Superior temporal gyrus (tissue), 1 donor: Measurements from ENCODE around the gene PIANP.
A peak's percentile ranks its signal among the peaks of the same experiment; 100 is the strongest.
"Not testable (repeated sequence)": the region's sequence is repeated elsewhere in the genome, so short reads cannot be mapped to it uniquely, and the experiment has no call there.

Experiments
- DNase-seq: peaks from one replicate; pipeline ENCODE4 v3.0.0-alpha.2; 2016; ENCODE audit errors: extremely low spot score

Gene PIANP

DNA sequence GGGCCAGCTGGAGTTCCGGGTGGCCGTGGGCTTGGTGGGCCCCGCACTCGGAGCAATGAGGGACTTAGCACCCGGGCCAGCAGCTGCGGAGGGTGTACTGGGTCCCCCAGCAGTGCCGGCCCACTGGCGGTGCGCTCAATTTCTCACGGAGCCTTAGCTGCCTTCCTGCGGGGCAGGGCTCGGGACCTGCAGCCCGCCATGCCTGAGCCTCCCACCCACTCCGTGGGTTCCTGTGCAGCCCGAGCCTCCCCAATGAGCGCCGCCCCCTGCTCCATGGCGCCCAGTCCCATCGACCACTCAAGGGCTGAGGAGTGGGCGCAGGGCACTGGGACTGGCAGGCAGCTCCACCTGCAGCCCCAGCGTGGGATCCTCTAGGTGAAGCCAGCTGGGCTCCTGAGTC lies 7.7 kb upstream of the PIANP start:
- DNase-seq = not testable (repeated sequence)

DNA sequence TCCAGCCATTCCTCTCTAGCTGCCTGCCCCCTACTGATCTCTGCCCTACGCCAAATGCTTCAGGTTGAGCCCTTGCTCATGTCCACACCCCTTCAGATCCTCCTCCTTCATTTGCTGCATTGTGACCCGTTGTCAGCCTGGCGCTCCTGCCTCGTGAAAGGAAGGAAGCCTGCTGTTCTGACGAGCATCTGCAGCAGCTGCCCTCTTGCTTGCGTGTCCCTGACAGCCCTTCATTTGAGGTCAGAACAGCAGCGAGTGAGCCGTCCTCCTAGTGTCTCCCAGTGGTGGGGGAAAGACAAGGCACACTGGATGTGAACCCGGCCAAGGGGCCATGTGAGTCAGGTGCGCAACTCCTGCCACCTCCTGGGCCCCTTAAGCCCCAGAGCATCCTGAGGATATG lies 3.0 kb upstream of the PIANP start:
- no peak for DNase-seq

DNA sequence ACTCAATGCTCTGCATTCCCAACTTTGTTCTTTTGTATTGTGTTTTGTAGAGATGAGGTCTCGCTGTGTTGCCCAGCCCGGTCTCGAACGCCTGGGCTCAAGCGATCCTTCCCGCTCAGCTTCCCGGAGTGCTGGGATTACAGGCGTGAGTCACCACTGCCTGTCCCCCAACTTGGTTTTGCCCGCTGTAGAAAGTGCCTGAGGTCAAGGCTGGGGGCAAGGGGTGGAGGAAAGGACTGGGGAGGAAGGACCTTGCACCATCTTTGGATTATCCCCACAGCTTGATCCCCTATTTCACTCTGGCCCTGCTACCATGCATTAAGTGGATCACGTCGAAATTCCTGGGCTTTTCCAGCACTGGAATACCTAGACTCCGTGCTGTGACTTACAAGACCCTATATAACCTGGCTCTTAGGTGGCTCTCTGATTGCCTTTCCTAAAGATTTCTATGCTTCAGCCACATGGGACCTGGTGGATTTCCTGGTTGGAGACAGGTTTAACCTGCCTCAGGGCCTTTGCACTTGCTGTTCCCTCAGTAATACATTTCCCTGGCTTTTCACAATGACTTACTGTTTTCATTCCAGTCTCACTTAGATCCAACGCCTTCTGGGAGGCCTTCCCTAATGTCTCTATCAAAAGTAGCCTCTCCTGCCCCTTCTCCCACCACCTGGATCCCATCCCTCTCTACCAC lies 608 bp upstream of the PIANP start:
- DNase-seq = no peak

DNA sequence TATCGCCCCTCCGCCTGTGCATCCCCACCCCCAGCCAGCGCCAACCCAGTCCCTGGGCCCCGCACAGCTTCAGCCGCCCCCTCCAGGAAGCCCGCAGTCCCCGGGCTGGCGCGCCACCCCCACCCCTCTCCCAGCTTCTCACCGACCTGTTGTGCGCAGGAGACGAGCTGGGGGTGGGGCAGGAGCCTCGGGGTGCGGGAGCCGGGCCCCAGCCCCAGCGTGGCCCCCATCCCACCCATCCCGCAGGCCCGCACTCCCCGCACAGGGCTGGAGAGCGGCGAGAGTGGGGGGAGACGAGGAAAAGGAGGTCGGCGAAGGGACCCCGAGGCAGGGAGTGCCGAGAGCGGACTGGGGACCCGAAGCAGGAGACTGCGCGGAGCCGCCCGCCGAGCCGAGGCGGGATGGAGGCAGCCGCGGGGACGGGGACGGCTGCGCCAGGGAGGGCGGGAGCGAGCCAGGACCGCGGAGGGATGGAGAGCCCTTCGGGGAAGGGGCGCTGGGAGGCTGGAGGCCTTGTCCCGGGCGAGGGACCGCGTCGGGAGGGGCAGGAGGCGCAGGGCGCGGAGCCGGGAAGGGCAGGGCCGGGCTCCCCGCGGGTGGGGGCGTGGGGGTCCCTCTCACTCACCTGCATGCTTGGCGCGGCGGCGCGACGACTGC lies 498 bp downstream of the PIANP start:
- no peak for DNase-seq

DNA sequence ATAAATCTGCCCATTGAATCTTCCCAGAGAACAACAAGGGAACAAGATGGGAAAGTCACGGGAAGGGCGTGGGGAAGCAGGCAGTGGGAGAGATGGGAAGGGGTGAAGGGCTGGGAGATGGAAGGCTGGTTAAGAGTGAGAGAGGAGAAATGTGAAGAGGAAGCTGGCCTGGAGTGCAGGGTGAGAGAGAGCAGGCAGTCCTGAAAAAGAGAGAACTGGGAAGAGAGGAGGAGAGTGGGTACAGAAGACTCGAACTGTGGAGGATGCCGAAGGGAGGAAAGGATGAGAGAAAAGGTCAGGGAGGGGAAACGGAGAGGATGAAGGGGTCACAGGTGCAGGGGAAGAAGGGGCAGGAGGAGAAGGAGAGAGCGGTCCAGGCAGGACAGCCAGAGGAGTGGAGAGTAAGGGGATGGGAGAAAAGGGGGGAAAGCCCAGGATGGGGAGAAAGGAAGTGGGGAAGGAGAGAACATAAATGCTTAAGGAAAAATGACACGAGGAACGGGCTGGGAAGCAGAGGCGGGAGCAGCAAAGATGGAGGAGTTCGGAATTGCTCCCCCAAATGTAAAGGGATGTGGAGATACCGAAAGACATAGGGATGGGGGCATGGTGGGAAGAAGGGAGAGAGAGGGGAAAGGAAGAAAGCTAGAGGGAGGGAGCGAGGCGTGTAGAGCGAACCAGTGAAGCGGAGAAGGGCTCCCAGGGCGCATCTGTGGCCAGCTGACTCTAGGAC lies 1.2 kb downstream of the PIANP start:
- no peak for DNase-seq

DNA sequence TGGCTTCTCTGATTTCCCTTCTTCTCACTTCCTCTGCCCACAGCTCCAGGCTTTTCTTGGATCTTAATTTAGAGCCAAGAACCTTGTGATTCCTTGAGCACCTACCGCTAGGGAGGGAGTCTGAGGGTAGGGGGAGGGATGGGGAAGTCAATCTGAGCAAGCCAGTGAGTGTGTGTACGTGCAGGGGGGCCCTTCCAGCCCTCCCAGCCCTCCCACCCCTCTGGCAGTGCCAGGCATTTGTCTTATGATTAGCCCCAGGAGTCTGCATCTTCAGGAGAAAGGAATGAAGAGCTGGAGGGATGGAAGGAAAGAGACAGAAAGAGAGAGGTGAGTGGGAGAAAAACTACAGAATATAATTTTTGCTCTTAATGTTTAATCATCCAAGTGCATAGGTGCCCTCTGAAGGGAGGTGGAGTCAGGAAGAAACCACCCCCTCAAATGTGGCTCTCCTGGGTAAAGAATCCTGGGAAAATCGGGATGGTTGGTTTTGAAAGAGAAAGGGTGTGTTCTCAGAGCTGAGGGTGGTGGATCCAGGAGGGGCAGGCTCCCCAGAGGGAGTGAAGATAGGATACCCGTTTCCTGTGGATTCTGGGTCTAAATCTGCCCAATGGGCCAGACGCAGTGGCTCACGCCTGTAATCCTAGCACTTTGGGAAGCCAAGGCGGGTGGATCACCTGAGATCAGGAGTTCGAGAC lies 2.1 kb downstream of the PIANP start:
- DNase-seq = no peak

DNA sequence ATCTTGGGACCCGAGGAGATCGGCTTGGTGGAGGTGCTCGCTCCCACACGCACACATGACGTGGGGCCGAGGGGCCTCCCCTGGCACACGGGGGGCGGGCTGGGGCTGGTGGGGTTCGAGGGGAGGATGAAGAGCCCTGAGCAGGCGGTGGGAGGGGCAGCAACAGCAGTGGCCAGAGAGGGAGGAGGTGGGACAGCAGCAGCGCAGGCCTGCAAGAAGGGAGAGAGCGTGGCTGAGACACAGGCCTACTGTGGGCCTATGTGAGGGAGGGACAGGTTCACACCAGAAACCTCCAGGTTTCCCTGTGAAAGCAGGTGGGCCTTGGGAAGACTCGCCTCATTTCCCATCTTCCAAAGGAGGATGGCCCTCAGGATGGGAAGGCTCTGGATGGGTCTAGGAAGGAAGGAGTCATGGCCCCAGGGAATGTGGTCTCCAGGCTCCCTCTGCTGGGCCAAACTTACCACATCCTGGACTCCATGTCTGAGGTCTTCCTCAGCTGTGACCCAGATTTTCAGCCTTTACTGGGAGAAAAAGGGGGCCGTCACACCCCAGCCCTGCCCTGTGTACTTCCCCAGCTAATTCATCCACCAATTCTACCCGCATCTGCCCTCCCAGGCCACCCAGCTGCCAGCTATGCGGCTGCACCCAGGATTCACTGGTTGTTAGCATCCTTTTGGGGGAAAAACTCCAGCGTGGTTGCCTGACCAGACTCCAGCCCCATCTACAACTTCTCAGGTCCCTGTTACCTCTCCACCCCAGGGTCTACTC lies 2.8 kb downstream of the PIANP start:
- DNase-seq = no peak

DNA sequence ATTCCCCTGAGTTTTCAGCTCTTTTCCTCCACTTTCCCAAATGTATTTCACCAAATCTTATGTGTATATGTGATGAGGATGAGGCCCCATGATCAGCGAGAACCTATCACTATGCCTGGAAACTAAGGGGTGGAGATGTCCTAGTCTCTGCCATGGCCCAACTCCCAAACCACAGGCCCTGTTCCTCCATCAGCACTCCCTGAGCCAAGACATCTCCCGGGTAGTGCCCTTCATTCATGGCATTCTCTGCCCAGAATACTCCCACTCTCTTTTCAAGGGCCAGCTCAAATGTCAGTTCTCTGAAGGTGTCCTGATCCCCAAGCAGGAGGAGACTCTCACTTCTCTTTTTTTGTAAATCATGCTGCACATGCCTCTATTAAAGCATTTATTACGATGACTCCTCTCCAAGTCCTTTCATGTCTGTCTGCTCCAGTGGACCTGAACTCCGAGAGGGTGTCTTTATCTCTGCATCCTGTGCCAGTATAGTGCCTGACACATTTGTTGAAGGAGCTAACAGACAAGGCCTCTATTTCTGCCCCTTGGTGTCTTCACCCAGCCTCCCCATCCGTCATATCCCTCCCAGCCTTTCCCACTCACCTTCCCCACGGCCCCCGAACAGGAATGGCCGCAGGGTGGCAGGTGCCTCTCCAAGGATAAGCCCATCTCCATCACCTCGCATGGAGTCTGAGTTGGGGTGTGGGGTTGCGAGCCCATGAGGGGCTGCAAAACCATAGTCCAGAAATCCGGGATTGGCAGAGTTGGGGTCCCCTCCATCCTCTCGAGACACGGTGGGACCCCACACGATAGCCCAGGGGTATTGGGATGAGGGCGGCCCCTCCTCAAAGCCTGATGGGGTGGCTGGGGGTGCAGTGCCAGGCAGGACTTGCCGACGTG lies 3.7 kb downstream of the PIANP start:
- DNase-seq = no peak

DNA sequence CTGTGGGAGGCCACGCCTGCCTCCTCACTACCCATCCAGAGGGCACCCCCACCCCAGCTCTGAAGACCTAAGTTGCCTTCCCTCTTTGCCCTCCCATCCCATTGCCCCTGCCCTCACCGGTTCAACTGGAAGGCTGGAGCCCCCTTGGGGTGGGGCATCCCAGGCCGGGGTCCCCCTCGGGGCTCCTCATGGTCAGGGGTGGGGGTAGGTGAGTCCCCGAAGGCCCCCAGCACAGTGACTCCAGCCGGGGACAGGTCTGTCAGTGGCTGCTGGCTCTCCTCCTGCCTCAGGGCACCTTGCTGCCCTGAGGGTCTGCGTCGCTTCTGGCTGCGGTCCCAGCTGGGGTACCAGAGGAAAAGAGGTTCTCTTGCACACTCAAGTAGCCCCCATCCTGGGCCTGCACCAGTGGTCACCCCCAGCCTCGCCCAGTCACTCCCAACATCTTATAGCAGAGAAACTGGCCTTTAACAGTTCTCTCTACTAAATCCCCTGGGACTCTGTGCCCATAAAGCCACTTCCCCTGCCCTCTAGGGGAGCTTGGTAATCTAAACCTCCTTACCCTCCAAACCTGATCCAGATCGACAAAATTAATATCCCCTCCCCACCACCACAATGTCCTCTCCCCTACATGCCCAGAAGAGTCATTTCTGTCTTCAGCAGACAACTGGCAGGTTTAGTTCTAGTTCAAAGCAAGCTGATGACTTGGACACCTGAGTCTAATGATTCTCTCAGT lies 5.1 kb downstream of the PIANP start:
- DNase-seq = no peak

DNA sequence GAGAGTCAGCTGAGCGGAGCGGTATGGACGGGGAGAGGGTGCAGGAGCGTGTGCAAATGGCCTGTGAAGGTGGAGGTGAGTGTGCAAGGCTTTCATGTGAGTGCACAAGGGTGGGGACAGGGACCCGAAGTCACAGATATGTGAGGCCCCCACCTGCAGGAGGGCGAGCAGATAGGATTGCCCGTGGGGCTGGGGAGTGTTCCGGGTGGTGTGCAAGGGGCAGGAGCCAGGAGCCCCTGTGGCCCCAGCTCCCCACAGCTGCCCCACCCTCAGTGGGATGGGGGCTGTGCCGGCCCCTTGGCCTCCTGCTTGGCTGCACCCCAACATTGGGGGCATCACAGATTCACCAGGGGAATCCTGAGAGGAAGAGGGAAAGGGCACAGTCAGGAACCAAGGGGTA lies 5.9 kb downstream of the PIANP start:
- DNase-seq = no peak

DNA sequence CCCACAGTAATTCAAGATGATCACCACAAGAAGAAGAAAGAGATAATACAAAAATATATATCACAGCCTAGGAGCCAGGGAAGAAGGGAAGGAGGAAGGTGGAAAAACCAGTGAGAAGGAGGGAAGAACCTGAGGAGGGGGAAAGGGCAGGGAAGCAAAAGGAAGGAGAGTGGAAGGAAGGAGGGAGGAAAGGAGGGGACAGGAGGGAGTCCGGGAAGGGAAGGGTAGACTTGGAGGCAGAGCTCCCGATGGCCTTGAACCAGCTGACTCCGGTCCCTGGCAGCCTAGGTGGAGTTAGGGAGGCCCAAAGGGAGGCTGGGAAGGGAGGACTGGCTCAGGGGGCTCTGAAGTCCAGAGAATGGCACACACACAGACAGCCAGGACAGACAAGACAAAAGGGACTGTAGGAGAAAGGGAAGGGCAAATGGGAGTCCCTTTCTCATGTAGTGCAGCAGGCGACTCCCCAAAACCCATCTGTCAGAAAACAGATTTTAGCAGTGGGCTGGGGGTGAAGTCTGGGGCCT lies 6.7 kb downstream of the PIANP start:
- no peak for DNase-seq

DNA sequence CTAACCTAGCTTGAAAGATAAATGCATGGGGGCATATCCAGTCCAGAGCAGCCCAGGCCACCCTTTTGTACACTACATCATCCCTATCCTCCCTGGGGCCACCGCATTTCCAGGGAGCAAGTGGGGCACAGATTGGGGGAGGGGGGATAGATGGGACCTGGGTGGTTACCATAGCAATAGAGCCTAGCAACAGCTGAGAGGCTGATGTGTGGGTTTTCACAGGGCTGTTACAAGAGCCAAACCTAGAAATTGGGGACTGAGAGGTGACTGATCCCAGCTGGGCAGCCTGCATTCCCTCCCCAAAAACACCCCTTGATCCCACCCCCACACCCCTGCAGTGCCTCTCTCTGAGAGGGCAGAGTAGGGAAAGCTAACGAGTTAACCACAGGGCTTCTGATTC lies 7.7 kb downstream of the PIANP start:
- no peak for DNase-seq

DNA sequence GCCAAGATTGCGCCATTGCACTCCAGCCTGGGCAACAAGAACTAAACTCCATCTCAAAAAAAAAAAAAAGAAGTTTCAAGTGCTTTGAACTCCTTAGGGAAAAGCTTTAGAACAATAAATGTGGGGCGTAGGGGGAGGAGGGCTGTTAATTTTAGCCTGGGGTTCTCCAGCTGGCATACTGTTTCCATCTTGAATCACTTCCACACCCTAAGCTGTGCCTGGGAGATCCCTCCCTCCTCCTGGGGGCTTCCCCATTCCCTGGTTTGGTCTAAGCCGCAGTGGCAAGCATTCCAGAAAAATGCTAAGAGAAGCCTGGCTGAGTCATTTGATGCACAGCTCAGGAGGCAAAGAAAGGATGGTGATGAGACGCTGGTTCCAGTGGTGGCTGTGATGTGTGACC lies 9.1 kb downstream of the PIANP start:
- DNase-seq = no peak

DNA sequence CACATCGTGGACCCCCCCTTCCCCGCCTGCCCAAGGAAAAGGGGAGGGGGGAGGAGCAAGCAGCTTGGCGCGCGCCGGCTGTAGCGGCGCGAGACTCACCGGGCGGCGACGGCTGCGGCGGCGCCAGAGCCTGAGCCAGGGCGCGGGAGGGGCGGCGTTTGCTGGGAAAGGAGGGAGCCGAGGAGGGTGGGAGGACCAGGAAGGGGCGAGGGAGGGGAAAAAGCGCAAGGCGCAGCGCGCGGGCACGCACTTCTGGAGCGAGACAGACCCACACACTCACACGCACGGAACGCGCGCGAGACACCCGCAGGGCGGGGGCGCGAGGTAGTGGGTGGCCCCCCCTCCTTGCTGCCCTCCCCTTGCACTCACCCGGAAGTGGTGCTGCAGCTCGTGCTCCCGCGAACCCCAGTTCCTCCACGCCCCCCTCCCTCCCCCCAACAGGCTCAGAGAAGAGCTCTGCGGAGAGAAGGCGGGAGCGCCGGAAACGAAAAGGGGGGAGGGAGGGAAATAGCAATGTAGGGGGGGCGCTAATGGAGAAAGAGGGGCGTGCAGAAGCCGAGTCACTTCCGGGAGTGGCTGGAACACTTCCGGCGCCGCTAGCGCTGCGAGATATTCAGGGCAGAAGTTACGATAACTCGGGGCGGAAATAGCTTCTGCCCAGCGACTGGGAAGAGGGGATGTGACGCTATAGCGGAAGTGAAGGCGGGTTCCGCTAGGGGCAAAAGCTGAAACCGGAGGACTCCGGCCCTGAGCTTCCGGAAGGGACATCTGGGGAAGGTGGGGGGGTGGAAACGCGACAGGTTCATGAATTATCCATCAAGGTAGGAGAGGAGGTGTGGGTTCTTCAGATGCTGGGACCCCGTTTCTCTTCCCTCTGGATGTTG lies 11.4 kb downstream of the PIANP start, which contains the start of gene ZNF384:
Gene ZNF384, minus strand, starts transcription at position 377 of the 884 bp plus-strand sequence. CDS start 9,855 bp downstream, outside the sequence.
- peak; percentile 100 for DNase-seq

DNA sequence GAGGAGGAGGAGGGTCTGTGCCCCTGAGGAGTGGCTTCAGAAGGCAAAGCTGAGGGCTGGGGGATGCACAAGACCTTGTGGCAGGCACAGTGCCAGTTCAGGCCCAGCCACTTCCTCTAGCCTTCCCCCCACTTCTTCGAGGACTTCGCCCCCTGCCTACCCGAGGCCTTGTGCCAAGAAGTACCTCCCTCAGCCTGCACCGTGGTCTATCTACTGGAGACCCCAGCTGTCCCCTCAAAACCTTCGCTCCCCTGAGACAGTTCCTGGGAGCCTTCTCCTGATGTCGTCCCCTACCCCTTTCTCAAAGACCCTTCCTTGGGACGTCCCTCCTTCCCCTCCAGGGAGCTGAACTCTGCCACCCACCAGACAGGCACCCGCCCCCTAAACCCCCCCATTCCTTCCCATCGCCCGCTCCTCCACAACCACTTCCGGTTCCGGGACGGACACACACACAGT lies 12.0 kb downstream of the PIANP start:
- peak; percentile 85 for DNase-seq

DNA sequence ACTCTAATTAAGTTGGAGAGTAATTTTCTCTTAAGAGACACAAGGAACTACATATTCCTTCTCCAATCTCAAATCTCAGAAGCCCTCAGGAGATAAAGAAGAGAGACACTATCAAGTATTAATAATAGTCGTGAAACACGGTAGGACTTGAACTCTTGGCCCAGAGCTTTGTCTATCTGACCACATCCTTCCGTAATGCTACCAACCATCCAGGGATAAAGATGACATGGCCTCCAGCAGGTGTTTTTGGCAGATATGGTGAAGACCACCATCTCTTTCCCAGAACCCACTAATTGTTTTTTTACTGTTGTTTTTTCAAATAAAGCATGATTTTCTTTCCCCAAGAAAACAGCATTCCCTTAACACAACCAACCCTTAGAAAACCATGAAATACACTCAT lies 14.8 kb downstream of the PIANP start:
- no peak for DNase-seq

DNA sequence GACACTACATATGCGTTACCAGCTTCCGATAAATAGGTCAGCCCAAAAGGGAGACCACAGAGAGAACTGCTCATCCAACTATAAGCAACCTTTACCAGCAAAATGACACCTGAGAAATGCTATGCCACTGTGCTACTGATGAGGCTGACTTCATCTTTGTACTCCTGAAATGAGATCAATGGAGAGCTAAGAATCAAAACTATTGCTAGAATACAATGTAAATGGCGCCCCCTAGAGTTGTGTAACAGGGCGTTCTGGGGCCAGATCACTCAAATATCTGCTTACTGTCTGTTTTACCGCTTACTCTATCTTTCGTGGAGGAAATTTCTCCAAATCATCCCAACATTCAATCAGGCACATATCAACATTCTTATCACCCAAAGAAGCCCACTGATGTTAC lies 16.0 kb downstream of the PIANP start:
- DNase-seq = peak; percentile 72

DNA sequence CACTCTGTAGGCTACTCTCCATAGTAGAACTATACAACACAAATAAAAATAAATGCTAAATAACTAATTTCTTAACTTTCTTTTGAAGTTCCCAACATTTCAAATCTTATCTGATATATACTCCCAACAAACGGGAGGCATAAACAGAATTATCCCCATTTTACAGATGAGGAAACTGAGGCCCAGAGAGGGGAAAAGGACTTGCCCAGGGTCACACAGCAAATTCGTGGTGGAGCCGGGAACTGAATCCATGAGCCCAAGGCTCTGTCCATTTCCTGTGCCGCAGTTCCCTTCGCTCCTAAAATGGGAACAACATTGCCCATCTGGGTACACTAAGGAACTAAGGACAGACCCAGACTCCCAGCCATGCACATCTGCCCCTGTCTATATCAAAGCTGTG lies 23.7 kb downstream of the PIANP start:
- no peak for DNase-seq
